D721Med (cell line): Measurements from ENCODE around the gene DERL3.

Source experiments
- DNase-seq: peaks from one replicate; pipeline ENCODE4 v3.0.0; 2011; ENCODE audit warnings: low spot score; ENCODE audit not compliant: insufficient read length
- FAIRE-seq: peaks from 2 replicates; lab custom pipeline; 2011; peaks lifted over from hg19 to GRCh38; lab: Jason Lieb, UNC
- CTCF ChIP-seq: IDR thresholded peaks from 2 replicates; pipeline ENCODE4 v1.5.1; 2012; ENCODE audit warnings: mild to moderate bottlenecking, control low read depth; ENCODE audit not compliant: insufficient read depth; ENCODE audit errors: missing control alignments

DERL3 gene

GRCh38 chr22:23834406-23834792 lies 4.4 kb downstream of the DERL3 start:
- FAIRE-seq, result no peak
- no peak for DNase-seq
- no peak for TF ChIP-seq CTCF

- TF ChIP-seq CTCF, result no peak
- no peak for DNase-seq
- no peak for FAIRE-seq
These were observed 4.9 kb downstream of the DERL3 start for GRCh38 chr22:23833911-23834317.

GRCh38 chr22:23833017-23833751 lies 5.6 kb downstream of the DERL3 start:
- FAIRE-seq (no peak), DNase-seq (no peak)
- TF ChIP-seq CTCF, result no peak

GRCh38 chr22:23832226-23833016 lies 6.4 kb downstream of the DERL3 start:
- no peak for DNase-seq
- FAIRE-seq, result no peak
- TF ChIP-seq CTCF, result no peak

- FAIRE-seq, result no peak
- no peak for TF ChIP-seq CTCF
- no peak for DNase-seq
These were observed 7.0 kb downstream of the DERL3 start for GRCh38 chr22:23831781-23832180.

- FAIRE-seq, result no peak
- no peak for DNase-seq
- TF ChIP-seq CTCF, result no peak
These were observed 7.5 kb downstream of the DERL3 start for GRCh38 chr22:23831261-23831660.
